ENCODE results near the gene EDEM1.

EDEM1 gene

GRCh38 chr3:5201536-5201935 lies 14.0 kb downstream of the EDEM1 start:
- DNase-seq, result no peak

- no peak for DNase-seq
Measured at GRCh38 chr3:5202222-5202621, 14.7 kb downstream of the EDEM1 start.

- DNase-seq, result no peak
Measured at GRCh38 chr3:5205165-5205941, 17.8 kb downstream of the EDEM1 start.

- DNase-seq, result no peak
Measured at GRCh38 chr3:5210926-5211325, 23.4 kb downstream of the EDEM1 start.

GRCh38 chr3:5212628-5213573 lies 25.4 kb downstream of the EDEM1 start:
- DNase-seq, result no peak

- no peak for DNase-seq
Measured at GRCh38 chr3:5213574-5213966, 26.1 kb downstream of the EDEM1 start.

GRCh38 chr3:5214352-5214751 lies 26.8 kb downstream of the EDEM1 start:
- no peak for DNase-seq

- no peak for DNase-seq
Measured at GRCh38 chr3:5217824-5218595, 30.5 kb downstream of the EDEM1 start.

- DNase-seq, result no peak
Measured at GRCh38 chr3:5218815-5219214, 31.3 kb downstream of the EDEM1 start.

- no peak for DNase-seq
Measured at GRCh38 chr3:5219216-5219615, 31.7 kb downstream of the EDEM1 start.

- no peak for DNase-seq
Measured at GRCh38 chr3:5220193-5220592, 32.7 kb downstream of the EDEM1 start.

GRCh38 chr3:5220667-5221431 lies 33.3 kb downstream of the EDEM1 start:
- DNase-seq, result no peak

- DNase-seq, result no peak
Measured at GRCh38 chr3:5221701-5222100, 34.2 kb downstream of the EDEM1 start.

GRCh38 chr3:5222283-5223005 lies 34.9 kb downstream of the EDEM1 start:
- no peak for DNase-seq

- DNase-seq, result no peak
Measured at GRCh38 chr3:5226783-5227182, 39.3 kb downstream of the EDEM1 start.

GRCh38 chr3:5227812-5228211 lies 40.3 kb downstream of the EDEM1 start:
- no peak for DNase-seq

GRCh38 chr3:5229414-5229813 lies 41.9 kb downstream of the EDEM1 start:
- no peak for DNase-seq

- DNase-seq, result no peak
Measured at GRCh38 chr3:5231074-5231473, 43.6 kb downstream of the EDEM1 start.

- DNase-seq, result no peak
Measured at GRCh38 chr3:5231487-5231886, 44.0 kb downstream of the EDEM1 start.

GRCh38 chr3:5232570-5232969 lies 45.1 kb downstream of the EDEM1 start:
- no peak for DNase-seq

GRCh38 chr3:5233026-5233425 lies 45.5 kb downstream of the EDEM1 start:
- DNase-seq, result no peak

GRCh38 chr3:5235655-5236054 lies 48.1 kb downstream of the EDEM1 start:
- no peak for DNase-seq

Measured in NCI-H446 treated with DMSO at 0.1 percent for 48 hours (cell line).